Measurements from ENCODE around the gene LIN7B. TPM values are rescaled to one million over a fixed set of nuclear protein-coding genes. Genes with fewer than 3 reads are reported as not detected.
A peak's percentile ranks its signal among the peaks of the same experiment; 100 is the strongest.

LIN7B gene
- total and polyA plus RNA-seq, 9 of the 15 experiments (the other 6 are each of a cell fraction or from before 2014, with no cell fraction given): 0.89 to 15.7 (median 4.0) TPM

- peak; percentile 36; the same call in 1 of the 2 replicates for TF ChIP-seq THAP12 (CRISPR knock-in tag; IDR thresholded peaks at IDR 0.05)
- TF ChIP-seq ZNF507 (tag; conservative IDR thresholded peaks at IDR 0.05): no peak
- no peak for TF ChIP-seq TGIF2 (CRISPR knock-in tag; IDR thresholded peaks at IDR 0.05)
- no peak for TF ChIP-seq YBX1 (IDR thresholded peaks at IDR 0.05)
- TF ChIP-seq ZNF431 (CRISPR knock-in tag; IDR thresholded peaks at IDR 0.05): no peak
- no peak for TF ChIP-seq ATF1 (CRISPR knock-in tag; IDR thresholded peaks at IDR 0.05)
- 0 out of 2 replicates have a peak, but pooled peaks have one; percentile 17 for TF ChIP-seq ATF1 (tag; IDR thresholded peaks at IDR 0.05)
- TF ChIP-seq HOXB6 (CRISPR knock-in tag; IDR thresholded peaks at IDR 0.05; ENCODE audit: borderline replicate concordance): no peak
- peak; percentile 14 to 44; a peak in 2 of 4 replicates for TF ChIP-seq MAZ (CRISPR knock-in tag; conservative IDR thresholded peaks at IDR 0.05 in 1 of 2, IDR thresholded peaks at IDR 0.05 in 1 of 2)
- no peak for TF ChIP-seq ARHGAP35 (IDR thresholded peaks at IDR 0.05; ENCODE audit: partially characterized antibody)
- no peak for TF ChIP-seq BCL6 (CRISPR knock-in tag; IDR thresholded peaks at IDR 0.05)
- TF ChIP-seq ZNF197 (CRISPR knock-in tag; IDR thresholded peaks at IDR 0.05; ENCODE audit: low read depth): no peak
- TF ChIP-seq STAT5B (CRISPR knock-in tag; IDR thresholded peaks at IDR 0.05): no peak
- TF ChIP-seq ZBTB2 (IDR thresholded peaks at IDR 0.05): peak; percentile 74; the same call in 1 of the 2 replicates
- 0 out of 2 replicates have a peak, but pooled peaks have one; percentile 12 for TF ChIP-seq ZBTB40 (IDR thresholded peaks at IDR 0.05)
- no peak for TF ChIP-seq ZBTB40 (CRISPR knock-in tag; IDR thresholded peaks at IDR 0.05)
Measured at GRCh38 chr19:49155820-49156346, 41.7 kb downstream of the LIN7B start (continued).
